Measurements from ENCODE around the gene BORCS6.

GRCh38 chr17:8224891-8225812, 35.2 kb upstream of the BORCS6 start:
- TF ChIP-seq CTCF (CRISPR knock-in tag; IDR thresholded peaks at IDR 0.05) (no peak), MXD3 (CRISPR knock-in tag; IDR thresholded peaks at IDR 0.05) (no peak)

All from HepG2 (cell line).